DMS114 treated with DMSO at 0.1 percent for 48 hours (cell line): ENCODE measurements around the gene ITGA6.

Source experiments
- DNase-seq: peaks from one replicate; lab custom pipeline; 2025; ENCODE audit not compliant: unreplicated experiment; lab: John Stamatoyannopoulos, UW

ITGA6 gene

GRCh38 chr2:172415865-172416183, 11.6 kb upstream of the ITGA6 start:
- no peak for DNase-seq

GRCh38 chr2:172416447-172417058, 10.8 kb upstream of the ITGA6 start:
- no peak for DNase-seq

- DNase-seq = no peak
These were observed 7.2 kb upstream of the ITGA6 start for GRCh38 chr2:172420216-172420615.

- no peak for DNase-seq
These were observed 4.2 kb upstream of the ITGA6 start for GRCh38 chr2:172423160-172423559.

- no peak for DNase-seq
These were observed 2.0 kb upstream of the ITGA6 start for GRCh38 chr2:172425336-172425735.

- DNase-seq = no peak
These were observed 641 bp upstream of the ITGA6 start for GRCh38 chr2:172426635-172427255.

GRCh38 chr2:172427990-172428831, 825 bp downstream of the ITGA6 start:
- DNase-seq = no peak

GRCh38 chr2:172428832-172429210, 1.4 kb downstream of the ITGA6 start:
- no peak for DNase-seq

- DNase-seq = no peak
These were observed 2.0 kb downstream of the ITGA6 start for GRCh38 chr2:172429301-172429968.

- DNase-seq = no peak
These were observed 2.6 kb downstream of the ITGA6 start for GRCh38 chr2:172430027-172430426.

GRCh38 chr2:172430678-172431077, 3.3 kb downstream of the ITGA6 start:
- no peak for DNase-seq

- no peak for DNase-seq
These were observed 4.1 kb downstream of the ITGA6 start for GRCh38 chr2:172431463-172431862.

GRCh38 chr2:172431993-172432392, 4.6 kb downstream of the ITGA6 start:
- DNase-seq = no peak

- no peak for DNase-seq
These were observed 5.8 kb downstream of the ITGA6 start for GRCh38 chr2:172433144-172433543.

GRCh38 chr2:172434821-172435605, 7.6 kb downstream of the ITGA6 start:
- no peak for DNase-seq

- no peak for DNase-seq
These were observed 8.2 kb downstream of the ITGA6 start for GRCh38 chr2:172435606-172435911.

- no peak for DNase-seq
These were observed 9.5 kb downstream of the ITGA6 start for GRCh38 chr2:172436889-172437288.

- DNase-seq = no peak
These were observed 10.3 kb downstream of the ITGA6 start for GRCh38 chr2:172437419-172438341.

GRCh38 chr2:172438741-172439508, 11.5 kb downstream of the ITGA6 start:
- no peak for DNase-seq

- no peak for DNase-seq
These were observed 12.1 kb downstream of the ITGA6 start for GRCh38 chr2:172439509-172439860.
